ENCODE results near the gene FAH. TPM values are rescaled to one million over a fixed set of nuclear protein-coding genes. Genes with fewer than 3 reads are reported as not detected.

The FAH gene
- total RNA-seq, 1 experiment from 2014 or later: 21.5 TPM

- TF ChIP-seq CTCF (conservative IDR thresholded peaks at IDR 0.05): no peak
- peaks cover 5% of the 10 kb centered on the region for H3K79me1 ChIP-seq (ENCODE audit: insufficient read depth, low read depth, low read length, poor library complexity, severe bottlenecking)
- H3K27me3 ChIP-seq (ENCODE audit: insufficient read depth, low read length): no peaks in the 10 kb centered on the region
- H4K8ac ChIP-seq (replicated peaks; ENCODE audit: insufficient read length, low read depth, low read length): no peak overlapping the region
- H2BK5ac ChIP-seq (ENCODE audit: insufficient read length, low read length): no peak overlapping the region
- H3K9ac ChIP-seq (ENCODE audit: extremely low read depth, insufficient read length, low read length): no peak overlapping the region
- no peak overlapping the region for H2AFZ ChIP-seq (ENCODE audit: low read length)
- H2AK5ac ChIP-seq (ENCODE audit: insufficient read length, low read length): no peak overlapping the region
- no peak overlapping the region for H3K23ac ChIP-seq (ENCODE audit: insufficient read length, low read depth, low read length)
- H3K4me2 ChIP-seq (ENCODE audit: insufficient read depth, insufficient read length, low read length): no peak overlapping the region
- Mint-ChIP-seq H3K4me3 (no peak overlapping the region), H3K27ac (no peak overlapping the region), H3K27me3 (ENCODE audit: low read depth) (no peaks in the 10 kb centered on the region), H3K9me3 (no peaks in the 10 kb centered on the region), H3K4me1 (peaks cover 6 to 9% of the 10 kb centered on the region in 2 experiments), H3K36me3 (ENCODE audit: insufficient read depth in 1 of 3, low read depth in 3 of 3) (peaks cover 0 to 3% (median 0%) of the 10 kb centered on the region in 3 experiments; a peak in 1 of 7 replicates)
- no peak overlapping the region for H2BK120ac ChIP-seq (ENCODE audit: low read depth, low read length, poor library complexity, severe bottlenecking)
- H3K79me2 ChIP-seq (ENCODE audit: insufficient read depth, low read length): peaks cover 7% of the 10 kb centered on the region; the same call in 1 of the 2 replicates
- no peaks in the 10 kb centered on the region for H4K20me1 ChIP-seq (ENCODE audit: control insufficient read depth, insufficient read depth, insufficient read length)
- H3K4ac ChIP-seq (ENCODE audit: low read depth, low read length): no peak overlapping the region
- H2BK12ac ChIP-seq (ENCODE audit: insufficient read length, low read depth, low read length): no peak overlapping the region
- H3K14ac ChIP-seq (ENCODE audit: insufficient read depth, low read length): no peak overlapping the region
- H3K56ac ChIP-seq (ENCODE audit: insufficient read length, low read depth, low read length): no peak overlapping the region
- no peak overlapping the region for H4K91ac ChIP-seq (ENCODE audit: insufficient read length, low read depth, low read length)
- H3K18ac ChIP-seq (ENCODE audit: insufficient read length, low read depth, low read length): no peak overlapping the region
- H3T11ph ChIP-seq (ENCODE audit: low read length): no peak overlapping the region
- no peaks in the 10 kb centered on the region for H3K23me2 ChIP-seq (ENCODE audit: insufficient read length, low read depth, low read length, poor library complexity, severe bottlenecking)
- no peaks in the 10 kb centered on the region for H3K9me3 ChIP-seq (ENCODE audit: control insufficient read depth, low read depth, low read length)
- DNase-seq: no peak
- H2BK20ac ChIP-seq (ENCODE audit: low read depth, low read length, poor library complexity, severe bottlenecking): no peak overlapping the region
- H3K4me1 ChIP-seq (ENCODE audit: insufficient read depth, low read length): no peaks in the 10 kb centered on the region
- H4K5ac ChIP-seq (ENCODE audit: insufficient read length, low read depth, low read length): no peak overlapping the region
- no peak overlapping the region for H2BK15ac ChIP-seq (ENCODE audit: low read depth, low read length)
- WGBS (ENCODE audit: extremely low coverage, insufficient read length, low lambda C conversion rate): no CpG with 5 or more reads among the region's 4 CpGs
- no peak overlapping the region for H3K27ac ChIP-seq (ENCODE audit: insufficient read length, low read depth, low read length)
Measured at GRCh38 chr15:80106051-80106450, 46.7 kb upstream of the FAH start.

Data from H9 (cell line).